ENCODE data around the gene CBX2. TPM values are rescaled to one million over a fixed set of nuclear protein-coding genes. Genes with fewer than 3 reads are reported as not detected.

CBX2 gene
- polyA plus RNA-seq, 1 of the 3 experiments (the other 2 are of a cell fraction), result 22.4 TPM

GRCh38 chr17:79835470-79835899, 57.5 kb downstream of the CBX2 start (continued):
- TF ChIP-seq EZH2phosphoT487 (IDR thresholded peaks at IDR 0.05; ENCODE audit: borderline replicate concordance, low read depth) (no peak), RAD21 (IDR thresholded peaks at IDR 0.05; ENCODE audit: low read length) (no peak), NFIC (IDR thresholded peaks at IDR 0.05; ENCODE audit: borderline replicate concordance) (no peak), RFX5 (IDR thresholded peaks at IDR 0.05; ENCODE audit: low read length) (no peak), EP300 (IDR thresholded peaks at IDR 0.05; ENCODE audit: borderline replicate concordance in 1 of 2, low read depth in 1 of 2, low read length in 1 of 2) (no peak), JUND (IDR thresholded peaks at IDR 0.05) (no peak)

GRCh38 chr17:79835953-79836509, 58.1 kb downstream of the CBX2 start:
- no peak overlapping the region for H3K4me2 ChIP-seq
- no peak overlapping the region for H3K27ac ChIP-seq (ENCODE audit: low read depth in 2 of 2, low read length in 1 of 2)
- H3F3A ChIP-seq (replicated peaks; ENCODE audit: insufficient read depth), result peaks cover 24% of the 10 kb centered on the region
- no peak overlapping the region for H2AFZ ChIP-seq (ENCODE audit: low read depth)
- H3K79me2 ChIP-seq (ENCODE audit: insufficient read depth), result peaks cover 36% of the 10 kb centered on the region
- H3K9me2 ChIP-seq, result no peaks in the 10 kb centered on the region
- WGBS (ENCODE audit: low lambda C conversion rate), result 97% methylated on average over 16 of the region's 24 CpGs
- TF ChIP-seq YY1 (IDR thresholded peaks at IDR 0.05; ENCODE audit: low read depth) (no peak), ELF1 (IDR thresholded peaks at IDR 0.05) (no peak), TAF1 (IDR thresholded peaks at IDR 0.05; ENCODE audit: borderline replicate concordance, low read depth, low read length) (no peak), CHD2 (IDR thresholded peaks at IDR 0.05; ENCODE audit: low read length, partially characterized antibody) (no peak), RCOR1 (IDR thresholded peaks at IDR 0.05; ENCODE audit: low read length) (no peak), EZH2phosphoT487 (IDR thresholded peaks at IDR 0.05; ENCODE audit: borderline replicate concordance, low read depth) (no peak), RXRA (IDR thresholded peaks at IDR 0.05; ENCODE audit: borderline replicate concordance, low read depth) (no peak), JUND (IDR thresholded peaks at IDR 0.05) (no peak), POLR2AphosphoS5 (IDR thresholded peaks at IDR 0.05; ENCODE audit: low read depth, low read length) (no peak), FOXJ3 (CRISPR knock-in tag; IDR thresholded peaks at IDR 0.05) (no peak), USF2 (IDR thresholded peaks at IDR 0.05; ENCODE audit: borderline replicate concordance, low read depth, low read length) (no peak), IRF3 (IDR thresholded peaks at IDR 0.05; ENCODE audit: low read depth, low read length) (no peak), ZBTB33 (IDR thresholded peaks at IDR 0.05; ENCODE audit: borderline replicate concordance, low read depth) (no peak)
- no peak overlapping the region for H3K4me3 ChIP-seq (ENCODE audit: low read depth in 2 of 2, low read length in 1 of 2)
- DNase-seq, result no peak
- H3K9ac ChIP-seq, result no peak overlapping the region
- peaks cover 14% of the 10 kb centered on the region for H3K27me3 ChIP-seq (ENCODE audit: insufficient read depth)
- peaks cover 15 to 28% of the 10 kb centered on the region in 2 experiments for H3K36me3 ChIP-seq (replicated peaks in 1 of 2; ENCODE audit: control insufficient read depth in 1 of 2, insufficient read depth in 2 of 2, low read length in 1 of 2)
- CTCF ChIA-PET, result interaction anchor here (0.9 to 4.8 kb wide), 28 partner anchors 8 to 247 kb away, joined by 3 to 62 read pairs (median 6); partner anchors contain the start of genes CBX2 and CBX8
- H4K20me1 ChIP-seq (ENCODE audit: insufficient read depth), result peaks cover 46% of the 10 kb centered on the region
- POLR2A ChIA-PET, result interaction anchor here (0.9 to 1.4 kb wide), 3 partner anchors 25 to 39 kb away, joined by 3 to 7 read pairs (median 4); partner anchors contain the start of gene CBX8
- no peaks in the 10 kb centered on the region for H3K9me3 ChIP-seq
- peaks cover 22 to 52% of the 10 kb centered on the region in 2 experiments for H3K4me1 ChIP-seq (ENCODE audit: control insufficient read depth in 1 of 2, insufficient read depth in 2 of 2, low read depth in 1 of 2, low read length in 1 of 2)

All from SK-N-SH (cell line).